ENCODE data around the gene NBEAL1.

The NBEAL1 gene

GRCh38 chr2:203043226-203043625 lies 28.6 kb downstream of the NBEAL1 start:
- no peak overlapping the region for H3K27ac ChIP-seq (ENCODE audit: low read length)
- no peak overlapping the region for H3K9ac ChIP-seq (ENCODE audit: low read length)
- no peaks in the 10 kb centered on the region for H3K27me3 ChIP-seq (ENCODE audit: low read depth, low read length)
- no peak for TF ChIP-seq CTCF (IDR thresholded peaks at IDR 0.05; ENCODE audit: low read depth, low read length)
- TF ChIP-seq EZH2phosphoT487 (IDR thresholded peaks at IDR 0.05; ENCODE audit: low read depth) = no peak
- no peak overlapping the region for H2AFZ ChIP-seq (ENCODE audit: low read depth, low read length)
- H3K9me3 ChIP-seq (ENCODE audit: insufficient read depth, low read length) = no peaks in the 10 kb centered on the region
- no peaks in the 10 kb centered on the region for H3K36me3 ChIP-seq (replicated peaks; ENCODE audit: low read depth, low read length)
- no peaks in the 10 kb centered on the region for H3K79me2 ChIP-seq (ENCODE audit: low read length)
- no peaks in the 10 kb centered on the region for H3K4me1 ChIP-seq (ENCODE audit: low read length)
- no peak overlapping the region for H3K4me3 ChIP-seq (ENCODE audit: low read length)
- H3K4me2 ChIP-seq (ENCODE audit: low read length) = no peak overlapping the region
- H4K20me1 ChIP-seq (ENCODE audit: insufficient read depth, low read length) = no peaks in the 10 kb centered on the region

- no peaks in the 10 kb centered on the region for H3K4me1 ChIP-seq (ENCODE audit: low read length)
- H3K27me3 ChIP-seq (ENCODE audit: low read depth, low read length) = no peaks in the 10 kb centered on the region
- TF ChIP-seq EZH2phosphoT487 (IDR thresholded peaks at IDR 0.05; ENCODE audit: low read depth) (no peak), CTCF (IDR thresholded peaks at IDR 0.05; ENCODE audit: low read depth, low read length) (no peak)
- no peaks in the 10 kb centered on the region for H3K36me3 ChIP-seq (replicated peaks; ENCODE audit: low read depth, low read length)
- H3K4me2 ChIP-seq (ENCODE audit: low read length) = no peak overlapping the region
- H2AFZ ChIP-seq (ENCODE audit: low read depth, low read length) = no peak overlapping the region
- H3K27ac ChIP-seq (ENCODE audit: low read length) = no peak overlapping the region
- no peak overlapping the region for H3K4me3 ChIP-seq (ENCODE audit: low read length)
- H3K9ac ChIP-seq (ENCODE audit: low read length) = no peak overlapping the region
- H3K79me2 ChIP-seq (ENCODE audit: low read length) = no peaks in the 10 kb centered on the region
- no peaks in the 10 kb centered on the region for H4K20me1 ChIP-seq (ENCODE audit: insufficient read depth, low read length)
- no peaks in the 10 kb centered on the region for H3K9me3 ChIP-seq (ENCODE audit: insufficient read depth, low read length)
These were observed 31.2 kb downstream of the NBEAL1 start for GRCh38 chr2:203045867-203046266.

- Histone ChIP-seq H4K20me1 (ENCODE audit: insufficient read depth, low read length) (no peaks in the 10 kb centered on the region), H3K27ac (ENCODE audit: low read length) (no peak overlapping the region), H3K4me2 (ENCODE audit: low read length) (no peak overlapping the region), H3K79me2 (ENCODE audit: low read length) (no peaks in the 10 kb centered on the region), H3K4me3 (ENCODE audit: low read length) (no peak overlapping the region), H2AFZ (ENCODE audit: low read depth, low read length) (no peak overlapping the region), H3K9ac (ENCODE audit: low read length) (no peak overlapping the region), H3K9me3 (ENCODE audit: insufficient read depth, low read length) (no peaks in the 10 kb centered on the region), H3K4me1 (ENCODE audit: low read length) (0 out of 2 replicates have a peak, but pooled peaks cover 3% of the 10 kb centered on the region), H3K36me3 (replicated peaks; ENCODE audit: low read depth, low read length) (no peaks in the 10 kb centered on the region), H3K27me3 (ENCODE audit: low read depth, low read length) (no peaks in the 10 kb centered on the region)
- TF ChIP-seq CTCF (IDR thresholded peaks at IDR 0.05; ENCODE audit: low read depth, low read length) = no peak
These were observed 37.9 kb downstream of the NBEAL1 start for GRCh38 chr2:203052539-203052938.

- Histone ChIP-seq H3K36me3 (replicated peaks; ENCODE audit: low read depth, low read length) (no peaks in the 10 kb centered on the region), H3K9me3 (ENCODE audit: insufficient read depth, low read length) (no peaks in the 10 kb centered on the region), H4K20me1 (ENCODE audit: insufficient read depth, low read length) (no peaks in the 10 kb centered on the region), H3K27me3 (ENCODE audit: low read depth, low read length) (no peaks in the 10 kb centered on the region), H3K9ac (ENCODE audit: low read length) (no peak overlapping the region), H3K4me3 (ENCODE audit: low read length) (no peak overlapping the region), H3K4me1 (ENCODE audit: low read length) (0 out of 2 replicates have a peak, but pooled peaks cover 3% of the 10 kb centered on the region), H2AFZ (ENCODE audit: low read depth, low read length) (no peak overlapping the region), H3K4me2 (ENCODE audit: low read length) (no peak overlapping the region), H3K27ac (ENCODE audit: low read length) (no peak overlapping the region), H3K79me2 (ENCODE audit: low read length) (no peaks in the 10 kb centered on the region)
- no peak for TF ChIP-seq EZH2phosphoT487 (IDR thresholded peaks at IDR 0.05; ENCODE audit: low read depth)
- TF ChIP-seq CTCF (IDR thresholded peaks at IDR 0.05; ENCODE audit: low read depth, low read length) = no peak
These were observed 45.0 kb downstream of the NBEAL1 start for GRCh38 chr2:203059567-203060240.
